ENCODE results near the gene SH2D3A.

GRCh38 chr19:6802336-6803035 is 35.3 kb upstream of the SH2D3A start:
- TF ChIP-seq CTCF (IDR thresholded peaks at IDR 0.05): peak; percentile 13
- no peak for TF ChIP-seq EZH2 (IDR thresholded peaks at IDR 0.05; ENCODE audit: borderline replicate concordance, insufficient read depth, low read depth, low read length, poor library complexity, severe bottlenecking)

Data from B cell (primary cell).